SK-N-SH (cell line): ENCODE results near the gene BBLN. TPM values are rescaled to one million over a fixed set of nuclear protein-coding genes. Genes with fewer than 3 reads are reported as not detected.
A peak's percentile ranks its signal among the peaks of the same experiment; 100 is the strongest.

Experiments
- CTCF ChIA-PET: fragments of 300-600, 350-600 bp; formaldehyde crosslinking; extraction: SDS; loops from one replicate; lab custom pipeline; 2021; lab: Yijun Ruan, JAX
- POLR2A ChIA-PET: fragments of 350-600 bp; sonication (Branson Sonifier 250); formaldehyde crosslinking; extraction: SDS; loops from one replicate; lab custom pipeline; 2020; ENCODE audit warnings: antibody characterized with exemption, inconsistent platforms; lab: Yijun Ruan, JAX
- DNase-seq: peaks from one replicate; pipeline ENCODE4 v3.0.0; 2012
- H2AFZ ChIP-seq: fragments of 200-600 bp; sonication (generic); 2 replicates; pipeline ENCODE4 v1.8.1; 2016; ENCODE audit warnings: antibody characterized with exemption, mild to moderate bottlenecking, low read depth
- H3F3A ChIP-seq: fragments of 200-600 bp; sonication (generic); replicated peaks from 2 replicates; pipeline ENCODE3; 2016; ENCODE audit warnings: antibody characterized with exemption, mild to moderate bottlenecking; ENCODE audit not compliant: insufficient read depth
- H3K27ac ChIP-seq, 2 experiments: fragments of 200-500 bp in 1 of 2; fragments of 200-600 bp in 1 of 2; sonication (Bioruptor generic) in 1 of 2; sonication (generic), shearing (Covaris generic) in 1 of 2; 2 replicates each; pipeline versions ENCODE4 v1.5.1 to v1.6.1; 2014 to 2016; ENCODE audit warnings: low read depth in 2 of 2, inconsistent platforms in 1 of 2, low read length in 1 of 2, mild to moderate bottlenecking in 1 of 2, mixed read lengths in 1 of 2
- H3K27me3 ChIP-seq: fragments of 200-600 bp; sonication (generic), shearing (Covaris generic); 2 replicates; pipeline ENCODE4 v1.6.1; 2016; ENCODE audit warnings: mixed run types; ENCODE audit not compliant: insufficient read depth
- H3K36me3 ChIP-seq, 2 experiments: fragments of 200-500 bp in 1 of 2; fragments of 200-600 bp in 1 of 2; sonication (Bioruptor generic) in 1 of 2; sonication (generic) in 1 of 2; replicated peaks in 1 of 2; 2 replicates each; pipeline versions ENCODE3 to v1.5.1; 2014 to 2016; ENCODE audit warnings: low read length in 1 of 2, mild to moderate bottlenecking in 1 of 2; ENCODE audit not compliant: insufficient read depth in 2 of 2, control insufficient read depth in 1 of 2
- H3K4me1 ChIP-seq, 2 experiments: fragments of 200-500 bp in 1 of 2; fragments of 200-600 bp in 1 of 2; sonication (Bioruptor generic) in 1 of 2; sonication (generic), shearing (Covaris generic) in 1 of 2; 2 replicates each; pipeline versions ENCODE4 v1.5.1 to v1.6.1; 2014 to 2016; ENCODE audit warnings: low read depth in 1 of 2, low read length in 1 of 2, mixed run types in 1 of 2; ENCODE audit not compliant: insufficient read depth in 2 of 2, control insufficient read depth in 1 of 2
- H3K4me2 ChIP-seq: fragments of 200-600 bp; sonication (generic), shearing (Covaris generic); 2 replicates; pipeline ENCODE4 v1.6.1; 2017; ENCODE audit warnings: mixed run types
- H3K4me3 ChIP-seq, 2 experiments: fragments of 200-500 bp in 1 of 2; fragments of 200-600 bp in 1 of 2; sonication (Bioruptor generic) in 1 of 2; sonication (generic), shearing (Covaris generic) in 1 of 2; 2 replicates each; pipeline versions ENCODE4 v1.5.1 to v1.8.1; 2014 to 2016; ENCODE audit warnings: low read depth in 2 of 2, inconsistent platforms in 1 of 2, low read length in 1 of 2, mild to moderate bottlenecking in 1 of 2, mixed read lengths in 1 of 2, moderate library complexity in 1 of 2
- H3K79me2 ChIP-seq: fragments of 200-600 bp; sonication (generic); 2 replicates; pipeline ENCODE4 v1.8.1; 2017; ENCODE audit warnings: mild to moderate bottlenecking; ENCODE audit not compliant: insufficient read depth
- H3K9ac ChIP-seq: fragments of 200-600 bp; sonication (generic); 2 replicates; pipeline ENCODE4 v1.6.1; 2017; ENCODE audit warnings: mixed run types
- H3K9me2 ChIP-seq: fragments of 200-600 bp; sonication (generic); 2 replicates; pipeline ENCODE4 v1.6.1; 2017; ENCODE audit warnings: mixed run types
- H3K9me3 ChIP-seq: fragments of 200-600 bp; sonication (generic); 2 replicates; pipeline ENCODE4 v1.6.1; 2017; ENCODE audit warnings: mixed run types, mild to moderate bottlenecking, moderate library complexity
- H4K20me1 ChIP-seq: fragments of 200-600 bp; sonication (generic); 2 replicates; pipeline ENCODE4 v1.6.1; 2017; ENCODE audit warnings: mild to moderate bottlenecking, mixed run types; ENCODE audit not compliant: insufficient read depth
- CHD2 ChIP-seq: fragments of 150-350 bp; IDR thresholded peaks from 2 replicates; pipeline ENCODE4 v1.6.1; 2018; ENCODE audit warnings: low read length; ENCODE audit not compliant: partially characterized antibody
- ELF1 ChIP-seq: IDR thresholded peaks from 2 replicates; pipeline ENCODE4 v1.4.0; 2012
- EP300 ChIP-seq, 2 experiments: IDR thresholded peaks; 2 replicates each; pipeline versions ENCODE4 v1.4.0 to v1.6.1; 2012; ENCODE audit warnings: borderline replicate concordance in 1 of 2, low read depth in 1 of 2, low read length in 1 of 2
- EZH2phosphoT487 ChIP-seq: fragments of 200-600 bp; sonication (generic); IDR thresholded peaks from 2 replicates; pipeline ENCODE4 v1.6.1; 2017; ENCODE audit warnings: low read depth, mixed run types, mild to moderate bottlenecking, antibody characterized with exemption, moderate library complexity, borderline replicate concordance
- FOSL2 ChIP-seq: IDR thresholded peaks from 2 replicates; pipeline ENCODE4 v1.4.0; 2012; ENCODE audit warnings: low read depth, mild to moderate bottlenecking, moderate library complexity, borderline replicate concordance
- GATA2 ChIP-seq: sonication (generic); formaldehyde crosslinking; IDR thresholded peaks from 2 replicates; pipeline ENCODE4 v1.5.0; 2020; ENCODE audit warnings: mild to moderate bottlenecking, missing genetic modification reagents
- IRF3 ChIP-seq: fragments of 150-350 bp; IDR thresholded peaks from 2 replicates; pipeline ENCODE4 v1.6.1; 2016; ENCODE audit warnings: mild to moderate bottlenecking, low read depth, low read length
- MAX ChIP-seq: IDR thresholded peaks from 2 replicates; pipeline ENCODE4 v1.4.0; 2012; ENCODE audit warnings: low read depth
- MXI1 ChIP-seq: IDR thresholded peaks from 2 replicates; pipeline ENCODE4 v1.6.1; 2012; ENCODE audit warnings: mild to moderate bottlenecking, low read depth, low read length, improper control_type of control experiment
- NFIC ChIP-seq: IDR thresholded peaks from 2 replicates; pipeline ENCODE4 v1.4.0; 2012; ENCODE audit warnings: borderline replicate concordance
- NRF1 ChIP-seq: IDR thresholded peaks from 2 replicates; pipeline ENCODE4 v1.6.1; 2012; ENCODE audit warnings: low read depth, mild to moderate bottlenecking, low read length
- PBX3 ChIP-seq: IDR thresholded peaks from 2 replicates; pipeline ENCODE4; 2012
- POLR2AphosphoS5 ChIP-seq: IDR thresholded peaks from 2 replicates; pipeline ENCODE4 v1.6.1; 2012; ENCODE audit warnings: low read depth, low read length
- RAD21 ChIP-seq: IDR thresholded peaks from 2 replicates; pipeline ENCODE4 v1.6.1; 2012; ENCODE audit warnings: mild to moderate bottlenecking, low read length
- RCOR1 ChIP-seq: fragments of 150-350 bp; IDR thresholded peaks from 2 replicates; pipeline ENCODE4 v1.6.1; 2017; ENCODE audit warnings: antibody characterized with exemption, low read length
- REST ChIP-seq: IDR thresholded peaks from 2 replicates; pipeline ENCODE4 v1.6.1; 2012; ENCODE audit warnings: mild to moderate bottlenecking, low read depth, low read length, moderate library complexity
- RFX5 ChIP-seq: IDR thresholded peaks from 2 replicates; pipeline ENCODE4 v1.6.1; 2012; ENCODE audit warnings: mild to moderate bottlenecking, improper control_type of control experiment, low read length
- SMC3 ChIP-seq: IDR thresholded peaks from 2 replicates; pipeline ENCODE4 v1.6.1; 2012; ENCODE audit warnings: low read depth, low read length, improper control_type of control experiment
- TAF1 ChIP-seq: IDR thresholded peaks from 2 replicates; pipeline ENCODE4 v1.6.1; 2012; ENCODE audit warnings: low read depth, mild to moderate bottlenecking, low read length, moderate library complexity, borderline replicate concordance
- TEAD4 ChIP-seq: IDR thresholded peaks from 2 replicates; pipeline ENCODE4 v1.4.0; 2012; ENCODE audit warnings: mild to moderate bottlenecking, borderline replicate concordance; ENCODE audit not compliant: insufficient read depth
- USF2 ChIP-seq: fragments of 150-350 bp; IDR thresholded peaks from 2 replicates; pipeline ENCODE4 v1.6.1; 2017; ENCODE audit warnings: antibody characterized with exemption, low read length, low read depth, borderline replicate concordance
- YY1 ChIP-seq: IDR thresholded peaks from 2 replicates; pipeline ENCODE4 v1.4.0; 2012; ENCODE audit warnings: low read depth, mild to moderate bottlenecking
- ZBTB33 ChIP-seq: IDR thresholded peaks from 2 replicates; pipeline ENCODE4 v1.4.0; 2012; ENCODE audit warnings: low read depth, borderline replicate concordance
- WGBS: methylation state at CpG from one replicate; pipeline ENCODE4 v1.1.6; 2017; ENCODE audit warnings: low lambda C conversion rate; 5-methylcytosine and 5-hydroxymethylcytosine counted together
- polyA plus RNA-seq, 3 experiments: library from polyadenylated mRNA; depleted of rRNA; stranded (reverse); fragments of >200 nt; gene quantifications; 2 replicates each; pipeline ENCODE4 v1.2.3, GENCODE V29; 2012

BBLN gene
- polyA plus RNA-seq, 1 of the 3 experiments (the other 2 are of a cell fraction), result 109 TPM

GRCh38 chr9:128191406-128192046, 31.5 kb downstream of the BBLN start, which contains the start of gene CIZ1:
Gene CIZ1, minus strand, starts transcription at chr9:128191572. Its CDS starts 715 bp downstream, at chr9:128190857.
- no peaks in the 10 kb centered on the region for H4K20me1 ChIP-seq
- peak; percentile 97 for DNase-seq
- no peaks in the 10 kb centered on the region for H3K27me3 ChIP-seq
- peaks cover 5 to 11% of the 10 kb centered on the region in 2 experiments; a peak in 2 of 4 replicates for H3K4me1 ChIP-seq
- H2AFZ ChIP-seq, result peak within 1 kb of the TSS; percentile 82
- peaks cover 9 to 27% of the 10 kb centered on the region in 2 experiments for H3K36me3 ChIP-seq
- ChIA-PET POLR2A (interaction anchor here (1.0 to 1.6 kb wide), 4 partner anchors 9 to 85 kb away, joined by 3 to 5 read pairs (median 4); partner anchors contain the start of genes BBLN, GOLGA2 and SWI5), CTCF (interaction anchor here (0.6 to 3.4 kb wide), 15 partner anchors 8 to 221 kb away, joined by 3 to 18 read pairs (median 4); partner anchors contain the start of gene BBLN)
- peak within 1 kb of the TSS; percentile 89 for H3K4me2 ChIP-seq
- WGBS, result 1% methylated on average over 11 of the region's 71 CpGs
- peak within 1 kb of the TSS; percentile 63 to 94 for H3K4me3 ChIP-seq
- H3K27ac ChIP-seq, result peak within 1 kb of the TSS; percentile 61 to 81
- H3K79me2 ChIP-seq, result peaks cover 34% of the 10 kb centered on the region
- no peaks in the 10 kb centered on the region for H3K9me3 ChIP-seq
- H3K9me2 ChIP-seq, result no peaks in the 10 kb centered on the region
- H3F3A ChIP-seq, result peaks cover 11% of the 10 kb centered on the region
- H3K9ac ChIP-seq, result peak within 1 kb of the TSS; percentile 96
- TF ChIP-seq MAX (peak; percentile 44; the same call in 1 of the 2 replicates), PBX3 (no peak), POLR2AphosphoS5 (peak; percentile 37; the same call in 1 of the 2 replicates), YY1 (peak; percentile 26; the same call in 1 of the 2 replicates), NFIC (no peak), USF2 (no peak), NRF1 (no peak), RFX5 (no peak), TEAD4 (no peak), ELF1 (peak; percentile 34; the same call in 1 of the 2 replicates), SMC3 (0 out of 2 replicates have a peak, but pooled peaks have one; percentile 4), TAF1 (peak; percentile 80; the same call in 1 of the 2 replicates), EZH2phosphoT487 (no peak), GATA2 (no peak), ZBTB33 (no peak), RCOR1 (no peak), MXI1 (peak; percentile 78), IRF3 (no peak), RAD21 (no peak), FOSL2 (no peak), REST (no peak; the same call in 1 of the 2 replicates), EP300 (IDR thresholded peaks at IDR 0.05; ENCODE audit: borderline replicate concordance in 1 of 2, low read depth in 1 of 2, low read length in 1 of 2) (no peak), CHD2 (peak; percentile 6)
